HepG2 (cell line): ENCODE data around the gene BHLHE23. TPM values are rescaled to one million over a fixed set of nuclear protein-coding genes. Genes with fewer than 3 reads are reported as not detected.

Experiments used
- ATAC-seq: fragments of 200-7000 bp; cut with Tn5 transposase; 3 replicates; pipeline ENCODE4 v1.9.1; 2020; ENCODE audit warnings: mild to moderate bottlenecking, moderate library complexity
- BruUV-seq: library from RNA; stranded (reverse); fragments of 400-500 nt; replicated peaks from 2 replicates; lab custom pipeline; 2021; lab: Mats Ljungman, UMichigan
- CTCF ChIA-PET: fragments of 300-600 bp; formaldehyde crosslinking; extraction: SDS; loops from one replicate; lab custom pipeline; 2021; ENCODE audit warnings: low total read pairs, inconsistent platforms, low intra/inter-chr PET ratio; lab: Yijun Ruan, JAX
- POLR2A ChIA-PET: fragments of 350-600 bp; sonication (Branson Sonifier 250); formaldehyde crosslinking; loops from one replicate; lab custom pipeline; 2020; ENCODE audit warnings: antibody characterized with exemption, inconsistent platforms; lab: Yijun Ruan, JAX
- DNase-seq: peaks from one replicate; pipeline ENCODE4 v3.0.0-alpha.2; 2015; ENCODE audit warnings: low spot score
- FAIRE-seq: peaks from 3 replicates; lab custom pipeline; 2011; peaks lifted over from hg19 to GRCh38; lab: Jason Lieb, UNC
- H2AFZ ChIP-seq: one replicate; pipeline ENCODE4 v1.6.1; 2011; ENCODE audit warnings: low read length, inconsistent platforms
- H3K27ac ChIP-seq: fragments of 300-600 bp; 3 replicates; pipeline ENCODE4 v1.8.0; 2011; ENCODE audit warnings: mixed run types, mild to moderate bottlenecking, mixed read lengths, low read length, inconsistent platforms; ENCODE audit not compliant: insufficient read depth; ENCODE audit errors: extremely low read length
- H3K27me3 ChIP-seq, 2 experiments: fragments of 200-600 bp in 1 of 2; 2 replicates in 1 of 2; 3 replicates in 1 of 2; pipeline versions ENCODE4 v1.6.0 to v1.8.0; 2011; ENCODE audit warnings: low read length in 2 of 2, mild to moderate bottlenecking in 2 of 2, moderate library complexity in 2 of 2, inconsistent platforms in 1 of 2; ENCODE audit not compliant: insufficient read depth in 2 of 2, control insufficient read depth in 1 of 2
- H3K36me3 ChIP-seq, 2 experiments: fragments of 200-600 bp in 1 of 2; replicated peaks in 1 of 2; 2 replicates in 1 of 2; 3 replicates in 1 of 2; pipeline versions ENCODE4 v1.5.1 to v1.8.0; 2011; ENCODE audit warnings: low read length in 2 of 2, inconsistent platforms in 1 of 2; ENCODE audit not compliant: insufficient read depth in 2 of 2, control insufficient read depth in 1 of 2
- H3K4me1 ChIP-seq: 2 replicates; pipeline ENCODE4 v1.5.1; 2012; ENCODE audit warnings: low read length, inconsistent platforms; ENCODE audit not compliant: insufficient read depth
- H3K4me2 ChIP-seq: 2 replicates; pipeline ENCODE4 v1.6.0; 2011; ENCODE audit warnings: low read depth, low read length, inconsistent platforms
- H3K4me3 ChIP-seq, 3 experiments: fragments of 200-600 bp in 1 of 3; sonication (generic), shearing (Covaris generic) in 1 of 3; replicated peaks in 1 of 3; 2 replicates each; pipeline ENCODE4 v1.5.1; 2011 to 2016; ENCODE audit warnings: low read length in 3 of 3, inconsistent platforms in 2 of 3, low read depth in 2 of 3, mild to moderate bottlenecking in 2 of 3, control low read depth in 1 of 3, mixed read lengths in 1 of 3; ENCODE audit not compliant: insufficient read depth in 1 of 3
- H3K79me2 ChIP-seq: one replicate; pipeline ENCODE4 v1.6.1; 2011; ENCODE audit warnings: low read length, inconsistent platforms; ENCODE audit not compliant: insufficient read depth
- H3K9ac ChIP-seq: 2 replicates; pipeline ENCODE4 v1.6.0; 2011; ENCODE audit warnings: mild to moderate bottlenecking, low read depth, low read length, inconsistent platforms; ENCODE audit not compliant: insufficient read depth
- H3K9me3 ChIP-seq: 2 replicates; pipeline ENCODE4 v1.5.1; 2012; ENCODE audit warnings: mild to moderate bottlenecking, low read length
- H4K20me1 ChIP-seq: 2 replicates; pipeline ENCODE4 v1.6.0; 2011; ENCODE audit warnings: inconsistent platforms, mild to moderate bottlenecking, low read length, moderate library complexity; ENCODE audit not compliant: insufficient read depth
- EZH2 ChIP-seq: conservative IDR thresholded peaks from 2 replicates; pipeline ENCODE4 v1.6.1; 2012; ENCODE audit warnings: mild to moderate bottlenecking, low read depth, low read length, moderate library complexity
- GATAD2A ChIP-seq: IDR thresholded peaks from 2 replicates; pipeline ENCODE4 v1.6.1; 2016
- GPBP1L1 ChIP-seq: sonication (generic); formaldehyde crosslinking; IDR thresholded peaks from 2 replicates; pipeline ENCODE4 v1.5.0; 2020; ENCODE audit warnings: mild to moderate bottlenecking, missing genetic modification reagents
- HNRNPH1 ChIP-seq: fragments of 200-400 bp; formaldehyde crosslinking; optimal IDR thresholded peaks from 2 replicates; pipeline ENCODE3; 2017; ENCODE audit warnings: mild to moderate bottlenecking, low read depth, low read length
- HNRNPL ChIP-seq: fragments of 200-400 bp; formaldehyde crosslinking; IDR thresholded peaks from 2 replicates; pipeline ENCODE4 v1.6.1; 2017; ENCODE audit warnings: mild to moderate bottlenecking, low read depth, low read length
- HNRNPLL ChIP-seq: fragments of 200-400 bp; formaldehyde crosslinking; IDR thresholded peaks from 2 replicates; pipeline ENCODE4 v1.6.1; 2017; ENCODE audit warnings: mild to moderate bottlenecking, low read depth, low read length; ENCODE audit not compliant: poor library complexity, severe bottlenecking
- WGBS: methylation state at CpG from one replicate; pipeline ENCODE4 v1.1.6; 2017; ENCODE audit warnings: low lambda C conversion rate; 5-methylcytosine and 5-hydroxymethylcytosine counted together
- in situ Hi-C: cut with HindIII; loops from 2 replicates; pipeline ENCODE4 v1.10.0; 2017; ENCODE audit warnings: low pct_unique_long_range_greater_than_20kb; ENCODE audit not compliant: extremely low pct_ligation_motif_present
- intact Hi-C: fragments of 100-400 bp; cut with micrococcal nuclease; formaldehyde crosslinking; loops from one replicate; pipeline ENCODE4 v1.10.0; 2022; ENCODE audit not compliant: unreplicated experiment
- polyA plus RNA-seq, 8 experiments: library from polyadenylated mRNA; depleted of rRNA in 3 of 8; stranded (reverse) in 7 of 8; unstranded in 1 of 8; fragments of >200 nt; fragmentation: Illumina TruSeq in 4 of 8; extraction: Trizol in 4 of 8; gene quantifications; 2 replicates each; pipeline versions ENCODE4 v1.2.1 to v1.2.3, GENCODE V29; 2011 to 2016; ENCODE audit warnings: low read depth in 4 of 8, missing spikeins in 1 of 8, mixed read lengths in 1 of 8; ENCODE audit not compliant: insufficient read depth in 1 of 8
- total RNA-seq, 5 experiments: library from RNA; depleted of rRNA; stranded (reverse); fragments of >200 nt; fragmentation: Illumina TruSeq; extraction: Trizol; gene quantifications; 2 replicates each; pipeline ENCODE4 v1.2.3, GENCODE V29; 2016; ENCODE audit warnings: low read depth in 1 of 5

The BHLHE23 gene
- total and polyA plus RNA-seq, 2 of the 13 experiments (the other 11 are each of a cell fraction or from before 2014, with no cell fraction given) = not detected

- no peak overlapping the region for H3K4me2 ChIP-seq
- peaks cover 21 to 93% of the 10 kb centered on the region in 2 experiments for H3K27me3 ChIP-seq
- FAIRE-seq (no peak), ATAC-seq (no peak), DNase-seq (no peak)
- POLR2A ChIA-PET = no interaction called here
- H2AFZ ChIP-seq = no peak overlapping the region
- TF ChIP-seq GPBP1L1 (CRISPR knock-in tag) = no peak
- TF ChIP-seq HNRNPLL = peak; percentile 23
- peak; percentile 84 for TF ChIP-seq HNRNPL
- TF ChIP-seq GATAD2A (CRISPR knock-in tag) = no peak
- TF ChIP-seq HNRNPH1 = no peak
- peak; percentile 85; the same call in 1 of the 2 replicates for TF ChIP-seq EZH2
- intact Hi-C loops (no loop called here), in situ Hi-C loops (no loop called here)
- no peaks in the 10 kb centered on the region; the same call in 1 of the 2 replicates for H4K20me1 ChIP-seq
- no peak overlapping the region for H3K9ac ChIP-seq
- H3K27ac ChIP-seq = no peak overlapping the region
- H3K4me1 ChIP-seq = no peaks in the 10 kb centered on the region
- H3K79me2 ChIP-seq = no peaks in the 10 kb centered on the region
- 31% methylated on average over 53 of the region's 64 CpGs for WGBS
- H3K4me3 ChIP-seq = no peak overlapping the region
- H3K9me3 ChIP-seq = no peaks in the 10 kb centered on the region
- CTCF ChIA-PET = no interaction called here
- BruUV-seq = no TSS peak
- no peaks in the 10 kb centered on the region for H3K36me3 ChIP-seq
Observed at GRCh38 chr20:63043348-63044203, 36.8 kb upstream of the BHLHE23 start.
